Measurements from ENCODE around the gene TANGO2. TPM values are rescaled to one million over a fixed set of nuclear protein-coding genes. Genes with fewer than 3 reads are reported as not detected.
A peak's percentile ranks its signal among the peaks of the same experiment; 100 is the strongest.

Gene TANGO2
- total and polyA plus RNA-seq, 9 donors: 11.0 to 17.5 (median 13.3) TPM

GRCh38 chr22:20109411-20110358, 88.8 kb downstream of the TANGO2 start:
- Histone ChIP-seq H3K27ac (no peak overlapping the region), H3K4me1 (ENCODE audit: insufficient read depth) (no peaks in the 10 kb centered on the region), H3K9me3 (no peaks in the 10 kb centered on the region), H3K4me3 (no peak overlapping the region), H3K27me3 (no peaks in the 10 kb centered on the region), H3K36me3 (peaks cover 4% of the 10 kb centered on the region)
- 69 to 83% (median 73%) methylated on average over 23 of the region's 23 CpGs for WGBS, 3 donors
- intact Hi-C loops (cut with DNase I): loop anchor here in 1 of 4 donors (10.0 kb wide), 1 partner anchor 145 kb away; no protein-coding TSS in a partner anchor
- no peak for TF ChIP-seq EP300 (IDR thresholded peaks at IDR 0.05)
- DNase-seq: peak in 1 of 5 donors; percentile 39

- H3K36me3 ChIP-seq: peaks cover 4% of the 10 kb centered on the region
- TF ChIP-seq, protein P1, sequence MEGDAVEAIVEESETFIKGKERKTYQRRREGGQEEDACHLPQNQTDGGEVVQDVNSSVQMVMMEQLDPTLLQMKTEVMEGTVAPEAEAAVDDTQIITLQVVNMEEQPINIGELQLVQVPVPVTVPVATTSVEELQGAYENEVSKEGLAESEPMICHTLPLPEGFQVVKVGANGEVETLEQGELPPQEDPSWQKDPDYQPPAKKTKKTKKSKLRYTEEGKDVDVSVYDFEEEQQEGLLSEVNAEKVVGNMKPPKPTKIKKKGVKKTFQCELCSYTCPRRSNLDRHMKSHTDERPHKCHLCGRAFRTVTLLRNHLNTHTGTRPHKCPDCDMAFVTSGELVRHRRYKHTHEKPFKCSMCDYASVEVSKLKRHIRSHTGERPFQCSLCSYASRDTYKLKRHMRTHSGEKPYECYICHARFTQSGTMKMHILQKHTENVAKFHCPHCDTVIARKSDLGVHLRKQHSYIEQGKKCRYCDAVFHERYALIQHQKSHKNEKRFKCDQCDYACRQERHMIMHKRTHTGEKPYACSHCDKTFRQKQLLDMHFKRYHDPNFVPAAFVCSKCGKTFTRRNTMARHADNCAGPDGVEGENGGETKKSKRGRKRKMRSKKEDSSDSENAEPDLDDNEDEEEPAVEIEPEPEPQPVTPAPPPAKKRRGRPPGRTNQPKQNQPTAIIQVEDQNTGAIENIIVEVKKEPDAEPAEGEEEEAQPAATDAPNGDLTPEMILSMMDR (IDR thresholded peaks at IDR 0.05): no peak
- TF ChIP-seq POLR2A (IDR thresholded peaks at IDR 0.05) (no peak), EP300 (IDR thresholded peaks at IDR 0.05) (no peak)
- WGBS, 3 donors: 77 to 85% (median 82%) methylated on average over 9 of the region's 9 CpGs
- H3K27ac ChIP-seq: no peak overlapping the region
- intact Hi-C loops (cut with DNase I): loop anchor here in 1 of 4 donors (10.0 kb wide), 1 partner anchor 146 kb away; no protein-coding TSS in a partner anchor
- no peaks in the 10 kb centered on the region for H3K9me3 ChIP-seq
- no peaks in the 10 kb centered on the region for H3K27me3 ChIP-seq
- no peaks in the 10 kb centered on the region for H3K4me1 ChIP-seq (ENCODE audit: insufficient read depth)
- peak in 1 of 5 donors; percentile 14 for DNase-seq
- H3K4me3 ChIP-seq: no peak overlapping the region
Measured at GRCh38 chr22:20110359-20110985, 89.6 kb downstream of the TANGO2 start.

GRCh38 chr22:20111045-20111688, 90.3 kb downstream of the TANGO2 start:
- Histone ChIP-seq H3K27me3 (no peaks in the 10 kb centered on the region), H3K4me3 (no peak overlapping the region), H3K4me1 (ENCODE audit: insufficient read depth) (peaks cover 4% of the 10 kb centered on the region), H3K36me3 (peaks cover 4% of the 10 kb centered on the region), H3K9me3 (no peaks in the 10 kb centered on the region), H3K27ac (no peak overlapping the region)
- WGBS, 3 donors: 57 to 63% (median 63%) methylated on average over 14 of the region's 14 CpGs
- peak in 1 of 5 donors; percentile 10 for DNase-seq
- intact Hi-C loops (cut with DNase I): loop anchor here in 1 of 4 donors (10.0 kb wide), 1 partner anchor 146 kb away; no protein-coding TSS in a partner anchor
- no peak for TF ChIP-seq EP300 (IDR thresholded peaks at IDR 0.05)
- TF ChIP-seq POLR2A (IDR thresholded peaks at IDR 0.05): no peak
- TF ChIP-seq, protein P1 (IDR thresholded peaks at IDR 0.05): no peak

GRCh38 chr22:20111689-20112622, 91.0 kb downstream of the TANGO2 start:
- intact Hi-C loops (cut with DNase I): loop anchor here in 1 of 4 donors (10.0 kb wide), 1 partner anchor 147 kb away; no protein-coding TSS in a partner anchor
- Histone ChIP-seq H3K36me3 (peaks cover 4% of the 10 kb centered on the region), H3K4me3 (no peak overlapping the region), H3K27me3 (no peaks in the 10 kb centered on the region), H3K9me3 (no peaks in the 10 kb centered on the region), H3K27ac (no peak overlapping the region), H3K4me1 (ENCODE audit: insufficient read depth) (peaks cover 7% of the 10 kb centered on the region)
- DNase-seq: peak in 1 of 5 donors; percentile 18
- TF ChIP-seq, protein P1 (IDR thresholded peaks at IDR 0.05): no peak
- TF ChIP-seq POLR2A (IDR thresholded peaks at IDR 0.05) (no peak), EP300 (IDR thresholded peaks at IDR 0.05) (no peak)
- WGBS, 3 donors: 55 to 76% (median 72%) methylated on average over 5 to 7 of the region's 7 CpGs
